ENCODE data around the gene FTSJ1.

DNA sequence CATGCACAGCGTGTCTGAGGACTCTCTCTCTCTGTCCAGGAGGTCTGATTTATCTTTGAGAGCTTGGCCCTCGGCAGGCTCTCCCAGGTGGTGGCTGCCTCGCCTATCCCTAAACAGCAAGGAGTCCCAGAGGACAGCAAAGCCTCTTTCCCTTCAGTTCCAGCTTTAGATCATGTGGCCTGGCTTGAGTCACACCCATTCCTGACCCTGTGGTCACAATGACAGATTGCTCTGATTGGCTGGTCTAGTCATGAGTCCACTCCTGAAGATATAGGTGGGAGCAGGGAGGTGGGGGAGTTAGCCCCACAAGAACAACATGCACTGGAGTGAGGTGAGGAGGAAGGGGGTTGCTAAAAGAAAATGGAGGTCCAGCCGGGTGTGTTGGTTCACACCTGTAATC is 20.7 kb downstream of the FTSJ1 start:
- TF ChIP-seq, protein P1, sequence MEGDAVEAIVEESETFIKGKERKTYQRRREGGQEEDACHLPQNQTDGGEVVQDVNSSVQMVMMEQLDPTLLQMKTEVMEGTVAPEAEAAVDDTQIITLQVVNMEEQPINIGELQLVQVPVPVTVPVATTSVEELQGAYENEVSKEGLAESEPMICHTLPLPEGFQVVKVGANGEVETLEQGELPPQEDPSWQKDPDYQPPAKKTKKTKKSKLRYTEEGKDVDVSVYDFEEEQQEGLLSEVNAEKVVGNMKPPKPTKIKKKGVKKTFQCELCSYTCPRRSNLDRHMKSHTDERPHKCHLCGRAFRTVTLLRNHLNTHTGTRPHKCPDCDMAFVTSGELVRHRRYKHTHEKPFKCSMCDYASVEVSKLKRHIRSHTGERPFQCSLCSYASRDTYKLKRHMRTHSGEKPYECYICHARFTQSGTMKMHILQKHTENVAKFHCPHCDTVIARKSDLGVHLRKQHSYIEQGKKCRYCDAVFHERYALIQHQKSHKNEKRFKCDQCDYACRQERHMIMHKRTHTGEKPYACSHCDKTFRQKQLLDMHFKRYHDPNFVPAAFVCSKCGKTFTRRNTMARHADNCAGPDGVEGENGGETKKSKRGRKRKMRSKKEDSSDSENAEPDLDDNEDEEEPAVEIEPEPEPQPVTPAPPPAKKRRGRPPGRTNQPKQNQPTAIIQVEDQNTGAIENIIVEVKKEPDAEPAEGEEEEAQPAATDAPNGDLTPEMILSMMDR (conservative IDR thresholded peaks at IDR 0.05; ENCODE audit: low read depth in 2 of 2), result no peak
- TF ChIP-seq, protein P2, sequence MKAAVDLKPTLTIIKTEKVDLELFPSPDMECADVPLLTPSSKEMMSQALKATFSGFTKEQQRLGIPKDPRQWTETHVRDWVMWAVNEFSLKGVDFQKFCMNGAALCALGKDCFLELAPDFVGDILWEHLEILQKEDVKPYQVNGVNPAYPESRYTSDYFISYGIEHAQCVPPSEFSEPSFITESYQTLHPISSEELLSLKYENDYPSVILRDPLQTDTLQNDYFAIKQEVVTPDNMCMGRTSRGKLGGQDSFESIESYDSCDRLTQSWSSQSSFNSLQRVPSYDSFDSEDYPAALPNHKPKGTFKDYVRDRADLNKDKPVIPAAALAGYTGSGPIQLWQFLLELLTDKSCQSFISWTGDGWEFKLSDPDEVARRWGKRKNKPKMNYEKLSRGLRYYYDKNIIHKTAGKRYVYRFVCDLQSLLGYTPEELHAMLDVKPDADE (IDR thresholded peaks at IDR 0.05), result no peak
- TF ChIP-seq EZH2 (IDR thresholded peaks at IDR 0.05; ENCODE audit: low read depth, unreplicated experiment), result no peak
- TF ChIP-seq POLR2AphosphoS5 (IDR thresholded peaks at IDR 0.05; ENCODE audit: low read depth), result no peak
